ENCODE results near the gene KCNQ1. TPM values are rescaled to one million over a fixed set of nuclear protein-coding genes. Genes with fewer than 3 reads are reported as not detected.

The KCNQ1 gene
- total RNA-seq, 1 experiment from 2014 or later = 10.7 TPM

DNA sequence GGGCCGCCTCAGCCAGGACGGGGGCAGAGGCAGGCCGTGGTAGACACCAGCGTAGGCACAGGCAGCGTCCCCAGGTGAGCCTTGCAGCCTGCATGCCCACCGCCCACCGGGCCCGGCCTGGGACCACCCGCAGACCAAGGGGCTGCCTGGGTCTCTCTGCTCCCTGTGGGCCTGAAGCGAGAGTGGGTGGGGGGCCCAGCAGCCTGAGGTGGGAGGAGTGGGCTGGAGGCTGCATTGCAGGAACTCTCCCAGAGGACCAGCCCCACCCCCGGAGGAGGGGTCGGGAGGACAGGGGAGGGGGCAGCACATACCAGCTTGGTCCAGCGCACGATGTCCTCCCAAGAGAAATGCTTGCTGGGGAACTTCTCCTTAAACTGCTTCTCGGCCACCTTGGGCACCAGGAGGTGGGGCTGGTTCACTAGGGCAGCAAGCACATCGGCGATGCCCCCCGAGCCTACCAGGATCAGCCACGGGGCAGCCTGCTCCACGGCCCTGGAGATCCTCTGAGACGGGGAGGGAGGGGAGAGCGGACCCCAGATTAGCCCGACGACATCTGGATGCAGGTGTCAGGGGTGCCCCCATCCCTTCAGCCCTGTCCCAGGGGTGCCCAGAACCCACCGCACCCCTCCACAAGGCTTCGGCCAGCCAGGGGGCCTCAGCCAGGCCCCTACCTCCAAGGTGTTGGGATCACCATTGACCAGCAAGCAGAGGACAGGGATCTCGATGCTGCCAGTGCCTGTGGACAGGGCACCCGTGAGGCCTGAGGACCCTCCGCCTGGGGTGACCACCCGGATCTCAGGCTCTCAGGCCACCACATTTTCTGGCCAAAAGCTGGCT, 26.7 kb upstream of the KCNQ1 start:
- H3K79me2 ChIP-seq (ENCODE audit: insufficient read depth, low read length) = no peaks in the 10 kb centered on the region
- intact Hi-C loops (cut with micrococcal nuclease) = no loop called here
- no peaks in the 10 kb centered on the region for H3K36me3 ChIP-seq (ENCODE audit: control insufficient read depth in 1 of 2, insufficient read depth in 2 of 2, low read length in 2 of 2)
- H4K20me1 ChIP-seq (ENCODE audit: insufficient read depth) = no peaks in the 10 kb centered on the region
- H2AFZ ChIP-seq (ENCODE audit: low read depth, low read length, poor library complexity, severe bottlenecking) = no peak overlapping the region
- H3K9ac ChIP-seq (ENCODE audit: low read length) = no peak overlapping the region
- DNase-seq (ENCODE audit: low read depth, low spot score) (no peak), ATAC-seq (no peak)
- TF ChIP-seq RAD21 (IDR thresholded peaks at IDR 0.05; ENCODE audit: low read depth) = no peak
- TF ChIP-seq, protein P1, sequence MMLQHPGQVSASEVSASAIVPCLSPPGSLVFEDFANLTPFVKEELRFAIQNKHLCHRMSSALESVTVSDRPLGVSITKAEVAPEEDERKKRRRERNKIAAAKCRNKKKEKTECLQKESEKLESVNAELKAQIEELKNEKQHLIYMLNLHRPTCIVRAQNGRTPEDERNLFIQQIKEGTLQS (IDR thresholded peaks at IDR 0.05) = no peak
- no peak for TF ChIP-seq POLR2AphosphoS5 (IDR thresholded peaks at IDR 0.05; ENCODE audit: low read depth, low read length)
- TF ChIP-seq TCF7L2 (IDR thresholded peaks at IDR 0.05; ENCODE audit: borderline replicate concordance, extremely low read depth, insufficient read depth, insufficient read length) = no peak
- TF ChIP-seq, protein P2, sequence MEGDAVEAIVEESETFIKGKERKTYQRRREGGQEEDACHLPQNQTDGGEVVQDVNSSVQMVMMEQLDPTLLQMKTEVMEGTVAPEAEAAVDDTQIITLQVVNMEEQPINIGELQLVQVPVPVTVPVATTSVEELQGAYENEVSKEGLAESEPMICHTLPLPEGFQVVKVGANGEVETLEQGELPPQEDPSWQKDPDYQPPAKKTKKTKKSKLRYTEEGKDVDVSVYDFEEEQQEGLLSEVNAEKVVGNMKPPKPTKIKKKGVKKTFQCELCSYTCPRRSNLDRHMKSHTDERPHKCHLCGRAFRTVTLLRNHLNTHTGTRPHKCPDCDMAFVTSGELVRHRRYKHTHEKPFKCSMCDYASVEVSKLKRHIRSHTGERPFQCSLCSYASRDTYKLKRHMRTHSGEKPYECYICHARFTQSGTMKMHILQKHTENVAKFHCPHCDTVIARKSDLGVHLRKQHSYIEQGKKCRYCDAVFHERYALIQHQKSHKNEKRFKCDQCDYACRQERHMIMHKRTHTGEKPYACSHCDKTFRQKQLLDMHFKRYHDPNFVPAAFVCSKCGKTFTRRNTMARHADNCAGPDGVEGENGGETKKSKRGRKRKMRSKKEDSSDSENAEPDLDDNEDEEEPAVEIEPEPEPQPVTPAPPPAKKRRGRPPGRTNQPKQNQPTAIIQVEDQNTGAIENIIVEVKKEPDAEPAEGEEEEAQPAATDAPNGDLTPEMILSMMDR (IDR thresholded peaks at IDR 0.05 in 2 of 3, conservative IDR thresholded peaks at IDR 0.05 in 1 of 3; ENCODE audit: borderline replicate concordance in 1 of 3, insufficient read depth in 1 of 3, low read depth in 2 of 3, low read length in 2 of 3) = no peak
- TF ChIP-seq FOSL1 (IDR thresholded peaks at IDR 0.05; ENCODE audit: low read depth) = no peak
- H3K27ac ChIP-seq (ENCODE audit: low read depth, low read length) = no peak overlapping the region
- POLR2A ChIA-PET = no interaction called here
- BruUV-seq (replicated peaks) = no TSS peak
- CTCF ChIA-PET = interaction anchor here (5.5 kb wide), 1 partner anchor 113 kb away, joined by 225 read pairs; no protein-coding TSS in a partner anchor
- H3K27me3 ChIP-seq (ENCODE audit: insufficient read depth, low read length) = no peaks in the 10 kb centered on the region
- H3K9me3 ChIP-seq (ENCODE audit: control insufficient read depth in 1 of 2, insufficient read depth in 1 of 2, low read depth in 1 of 2, low read length in 2 of 2) = no peaks in the 10 kb centered on the region
- no peak overlapping the region for H3K4me3 ChIP-seq (replicated peaks in 1 of 2; ENCODE audit: low read depth in 1 of 2, low read length in 2 of 2)
- H3K4me1 ChIP-seq (ENCODE audit: control insufficient read depth in 1 of 2, insufficient read depth in 2 of 2, low read length in 2 of 2) = peaks cover 0 to 13% of the 10 kb centered on the region in 2 experiments; a peak in 2 of 4 replicates
- no peak overlapping the region for H3K4me2 ChIP-seq (ENCODE audit: low read length)
- RAD21 ChIA-PET (ENCODE audit: low non-redundant PET in 1 of 2, low total read pairs in 2 of 2, uncharacterized antibody in 2 of 2, unreplicated experiment in 2 of 2) = interaction anchor here in 1 of 2 experiments (3.7 kb wide), 1 partner anchor 113 kb away, joined by 56 read pairs; no protein-coding TSS in a partner anchor
- no peaks in the 10 kb centered on the region for H3K9me2 ChIP-seq (ENCODE audit: insufficient read depth)
